Measurements from ENCODE around the gene TSPAN15. TPM values are rescaled to one million over a fixed set of nuclear protein-coding genes. Genes with fewer than 3 reads are reported as not detected.

Gene TSPAN15
- total RNA-seq, 1 experiment from 2014 or later: 7.7 TPM

GRCh38 chr10:69425041-69425440, 26.2 kb upstream of the TSPAN15 start:
- no peak overlapping the region for H3K56ac ChIP-seq (ENCODE audit: insufficient read length, low read depth, low read length)
- no peak overlapping the region for H4K8ac ChIP-seq (replicated peaks; ENCODE audit: insufficient read length, low read depth, low read length)
- no peak overlapping the region for H3K27ac ChIP-seq (ENCODE audit: insufficient read length, low read depth, low read length)
- H3K9me3 ChIP-seq (ENCODE audit: control insufficient read depth, low read depth, low read length): no peaks in the 10 kb centered on the region
- H2AFZ ChIP-seq (ENCODE audit: low read length): no peak overlapping the region
- no CpG with 5 or more reads among the region's 2 CpGs for WGBS (ENCODE audit: extremely low coverage, insufficient read length, low lambda C conversion rate)
- no peak overlapping the region for H3K4me2 ChIP-seq (ENCODE audit: insufficient read depth, insufficient read length, low read length)
- no peak overlapping the region for H3K4ac ChIP-seq (ENCODE audit: low read depth, low read length)
- H3K36me3 Mint-ChIP-seq (ENCODE audit: insufficient read depth in 1 of 3, low read depth in 3 of 3): no peaks in the 10 kb centered on the region
- H2BK5ac ChIP-seq (ENCODE audit: insufficient read length, low read length): no peak overlapping the region
- no peak for DNase-seq
- no peak overlapping the region for H3K4me3 Mint-ChIP-seq
- H2BK15ac ChIP-seq (ENCODE audit: low read depth, low read length): no peak overlapping the region
- H4K91ac ChIP-seq (ENCODE audit: insufficient read length, low read depth, low read length): no peak overlapping the region
- no peaks in the 10 kb centered on the region for H3K23me2 ChIP-seq (ENCODE audit: insufficient read length, low read depth, low read length, poor library complexity, severe bottlenecking)
- no peak overlapping the region for H3K27ac Mint-ChIP-seq
- no peaks in the 10 kb centered on the region for H4K20me1 ChIP-seq (ENCODE audit: control insufficient read depth, insufficient read depth, insufficient read length)
- no peaks in the 10 kb centered on the region for H3K4me1 ChIP-seq (ENCODE audit: insufficient read depth, low read length)
- no peak overlapping the region for H2AK5ac ChIP-seq (ENCODE audit: insufficient read length, low read length)
- H3K9ac ChIP-seq (ENCODE audit: extremely low read depth, insufficient read length, low read length): no peak overlapping the region
- no peak for TF ChIP-seq CTCF (conservative IDR thresholded peaks at IDR 0.05)
- H2BK120ac ChIP-seq (ENCODE audit: low read depth, low read length, poor library complexity, severe bottlenecking): no peak overlapping the region
- H3K14ac ChIP-seq (ENCODE audit: insufficient read depth, low read length): no peak overlapping the region
- no peaks in the 10 kb centered on the region for H3K27me3 ChIP-seq (ENCODE audit: insufficient read depth, low read length)
- no peak overlapping the region for H2BK20ac ChIP-seq (ENCODE audit: low read depth, low read length, poor library complexity, severe bottlenecking)
- H3K9me3 Mint-ChIP-seq: no peaks in the 10 kb centered on the region
- no peak overlapping the region for H3T11ph ChIP-seq (ENCODE audit: low read length)
- H3K79me2 ChIP-seq (ENCODE audit: insufficient read depth, low read length): no peaks in the 10 kb centered on the region
- H3K18ac ChIP-seq (ENCODE audit: insufficient read length, low read depth, low read length): no peak overlapping the region
- peaks cover 14% of the 10 kb centered on the region for H3K27me3 Mint-ChIP-seq (ENCODE audit: low read depth)
- H2BK12ac ChIP-seq (ENCODE audit: insufficient read length, low read depth, low read length): no peak overlapping the region
- peaks cover 0 to 6% of the 10 kb centered on the region in 2 experiments; a peak in 2 of 4 replicates for H3K4me1 Mint-ChIP-seq
- H3K79me1 ChIP-seq (ENCODE audit: insufficient read depth, low read depth, low read length, poor library complexity, severe bottlenecking): no peaks in the 10 kb centered on the region
- H4K5ac ChIP-seq (ENCODE audit: insufficient read length, low read depth, low read length): no peak overlapping the region
- no peak overlapping the region for H3K23ac ChIP-seq (ENCODE audit: insufficient read length, low read depth, low read length)

All from H9 (cell line).